NCI-H1105 (cell line): ENCODE measurements around the gene SRMS.
"Not testable (repeated sequence)": the region's sequence is repeated elsewhere in the genome, so short reads cannot be mapped to it uniquely, and the experiment has no call there.

Source experiments
- DNase-seq: peaks from one replicate; lab custom pipeline; 2025; lab: John Stamatoyannopoulos, UW

SRMS gene

DNA sequence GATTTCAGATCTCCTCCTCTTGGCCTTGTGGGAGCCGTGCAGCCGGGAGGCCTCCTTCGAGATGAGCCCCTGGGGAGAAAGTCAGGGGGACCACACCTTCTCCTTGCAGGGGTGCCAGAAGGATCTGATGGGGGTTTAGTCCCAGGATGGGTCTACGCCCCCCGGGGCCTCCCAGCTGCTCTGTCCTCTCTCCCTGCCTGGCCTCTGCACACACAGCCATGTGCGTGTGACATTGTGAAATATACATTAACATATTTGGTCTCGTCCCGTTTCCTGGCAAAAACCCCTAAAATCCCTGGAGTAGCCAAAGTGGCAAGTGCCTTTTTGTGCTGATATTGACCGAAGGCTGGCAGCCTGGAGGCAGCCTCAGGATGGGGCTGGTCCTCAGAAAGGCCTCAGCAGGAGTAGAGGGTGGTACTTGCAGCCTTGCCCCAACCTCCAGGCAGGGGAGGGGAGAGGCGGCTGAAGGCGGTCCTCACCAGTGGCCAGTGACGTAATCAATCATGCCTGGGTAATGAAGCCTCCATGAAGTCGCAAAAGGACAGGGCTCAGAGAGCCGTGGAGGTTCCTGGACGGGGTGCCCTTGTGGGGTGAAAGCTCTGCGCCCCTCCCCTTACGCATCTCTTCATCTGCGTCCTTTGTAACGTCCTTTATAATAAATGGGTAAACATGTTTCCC, 31.6 kb upstream of the SRMS start:
- DNase-seq, result no peak

DNA sequence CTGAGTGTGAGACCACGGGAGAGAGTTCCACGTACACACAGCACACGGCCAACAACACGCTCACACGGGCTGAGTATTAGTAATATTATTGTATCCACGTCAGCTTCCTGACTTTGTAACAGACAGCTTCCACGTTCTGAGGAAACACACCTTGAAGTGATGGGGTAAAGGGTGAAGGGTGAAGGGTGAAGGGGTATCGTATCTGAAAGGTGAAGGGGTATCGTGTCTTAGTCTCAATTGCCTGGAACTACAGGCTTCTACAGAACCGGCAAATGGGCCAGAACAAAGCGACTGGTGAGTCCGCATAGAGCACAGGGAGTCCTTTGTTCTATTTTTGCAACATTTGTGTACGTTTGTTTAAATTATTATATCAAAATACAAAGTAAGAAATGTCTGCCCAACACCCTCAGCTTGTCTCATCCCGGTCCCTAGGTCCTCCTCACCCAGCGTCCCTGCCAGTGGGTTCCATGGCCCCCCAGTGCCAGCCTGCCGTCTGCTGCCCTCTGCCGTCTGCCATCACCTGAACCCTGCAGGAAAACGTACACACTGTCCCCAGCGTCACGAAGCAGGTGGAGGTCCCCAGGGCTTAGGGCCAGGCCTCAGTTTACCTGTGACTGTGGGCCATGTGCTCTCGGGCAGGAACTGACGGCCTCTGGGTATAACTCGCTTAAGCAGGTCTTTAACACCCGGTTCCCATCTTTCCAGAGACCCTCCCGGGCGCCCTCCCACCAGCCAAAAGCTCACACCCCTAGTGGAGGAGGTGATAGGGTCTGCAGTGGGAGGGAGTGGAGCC, 30.9 kb upstream of the SRMS start:
- no peak for DNase-seq

DNA sequence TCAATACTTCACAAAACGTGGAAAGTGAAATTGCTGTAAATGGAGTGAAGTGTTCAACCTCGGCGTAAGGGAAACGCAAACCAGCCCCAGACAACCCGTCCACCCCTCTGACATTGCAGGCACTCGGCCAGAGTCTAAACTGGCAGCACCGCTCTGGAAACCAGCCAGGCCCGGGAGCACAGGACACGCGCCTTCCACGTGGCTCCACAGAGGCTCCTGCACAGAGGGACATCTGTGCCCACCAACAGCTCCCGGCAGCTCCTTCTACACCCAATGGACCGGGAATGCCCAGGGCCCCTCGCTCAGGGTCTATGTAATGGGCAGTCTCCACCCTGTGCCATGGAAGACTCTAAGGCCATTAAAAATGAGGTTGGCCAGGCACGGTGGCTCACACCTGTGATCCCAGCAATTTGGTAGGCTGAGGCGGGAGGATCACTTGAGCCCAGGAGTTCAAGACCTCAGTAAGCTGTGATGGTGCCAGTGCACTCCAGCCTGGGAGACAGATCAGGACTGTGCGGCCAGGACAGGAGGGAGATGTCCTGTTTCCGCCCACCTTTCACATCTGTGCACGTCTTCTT, 29.9 kb upstream of the SRMS start:
- DNase-seq, result peak; percentile 65

DNA sequence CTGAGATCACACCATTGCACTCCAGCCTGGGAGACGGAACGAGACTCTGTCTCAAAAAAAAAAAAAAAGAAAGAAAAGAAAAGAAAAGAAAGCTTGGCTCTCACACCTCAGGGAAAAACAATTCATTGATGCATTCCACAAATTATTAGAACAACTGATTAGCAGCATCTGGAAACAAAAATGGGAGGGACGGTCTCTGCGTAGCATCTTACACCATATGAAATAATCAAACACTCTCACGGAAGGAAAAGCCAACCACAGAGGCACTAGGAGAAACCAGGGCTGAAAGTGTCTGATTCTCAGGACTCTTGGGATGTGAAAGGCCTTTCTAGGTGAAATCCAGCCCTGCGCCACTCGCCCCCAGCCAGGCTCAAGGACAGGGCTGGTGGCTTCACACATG, 28.8 kb upstream of the SRMS start:
- DNase-seq, result no peak

DNA sequence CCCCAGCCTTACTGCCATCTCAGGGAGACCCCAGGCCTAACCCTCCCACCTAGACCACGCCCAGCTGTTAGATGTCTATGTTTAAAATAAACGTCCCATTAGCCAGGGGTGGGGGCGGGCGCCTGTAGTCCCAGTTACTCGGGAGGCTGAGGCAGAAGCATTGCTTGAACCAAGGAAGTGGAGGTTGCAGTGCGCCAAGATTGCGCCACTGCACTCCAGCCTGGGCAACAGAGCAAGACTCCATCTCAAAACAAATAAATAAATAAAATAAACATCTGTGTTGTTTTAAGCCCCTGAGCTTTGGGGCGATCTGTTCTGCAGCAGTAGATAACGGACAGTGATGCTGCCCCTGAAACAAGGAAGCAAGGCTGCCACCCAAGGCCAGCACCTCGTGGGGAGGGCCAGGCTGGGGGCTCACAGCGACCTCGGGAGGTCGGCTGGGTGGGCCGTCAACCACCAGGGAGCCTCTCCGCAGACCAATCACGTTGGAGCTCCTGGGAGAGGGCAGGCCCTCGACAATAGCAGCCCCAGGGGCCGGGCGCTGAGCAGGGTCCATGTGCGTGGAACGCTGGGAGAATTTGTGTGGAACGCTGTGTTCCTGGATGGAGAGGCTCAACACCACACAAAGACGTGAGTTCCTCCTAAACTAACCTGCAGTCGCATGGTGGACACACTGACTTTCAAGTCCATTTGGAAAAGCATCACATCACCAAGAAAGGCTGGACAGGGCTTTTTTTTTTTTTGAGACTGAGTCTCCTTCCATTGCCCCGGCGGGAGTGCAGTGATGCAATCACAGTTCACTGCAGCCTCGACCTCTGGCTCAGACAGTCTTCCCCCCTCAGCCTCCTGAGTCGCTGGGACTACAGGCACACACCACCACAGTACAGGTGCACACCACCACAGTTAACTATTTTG, 27.5 kb upstream of the SRMS start:
- no peak for DNase-seq

DNA sequence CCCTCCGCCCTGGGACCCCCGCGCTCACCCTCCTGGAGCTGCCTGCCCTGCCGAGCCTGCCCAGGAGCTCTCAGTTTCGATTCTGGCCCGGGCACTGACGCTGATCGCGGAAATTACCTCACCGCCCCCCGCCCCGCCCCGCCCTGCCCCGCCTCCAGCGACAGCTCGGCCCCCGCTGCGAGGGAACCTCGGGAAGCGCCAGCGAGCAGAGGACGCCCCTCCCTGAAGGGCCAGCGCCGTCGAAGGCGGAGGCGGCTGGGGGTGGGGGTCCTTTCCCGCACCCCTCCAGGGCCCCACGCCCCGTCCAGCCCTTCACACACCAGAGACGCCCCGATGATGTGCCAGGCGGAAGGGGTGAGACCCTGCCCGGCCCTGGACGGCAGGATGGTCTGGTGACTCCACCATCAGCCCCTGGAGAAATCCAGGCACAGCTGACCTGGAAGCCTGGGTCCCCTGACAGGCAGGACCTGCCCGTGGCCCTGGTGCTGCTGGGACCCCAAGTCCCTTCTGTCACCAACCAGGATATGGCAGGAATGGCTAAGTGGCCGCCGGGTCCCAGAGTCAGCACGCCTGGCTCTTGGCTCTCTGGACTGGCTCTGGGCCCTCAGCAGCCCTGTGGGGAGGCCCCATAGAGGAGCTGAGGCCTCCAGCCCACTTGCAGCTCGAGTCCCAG, 26.7 kb upstream of the SRMS start, which contains the start of gene HELZ2:
HELZ2 (minus strand) TSS at position 84 of the 673 bp plus-strand sequence. CDS start 1,854 bp downstream, outside the sequence.
- DNase-seq, result peak; percentile 44

DNA sequence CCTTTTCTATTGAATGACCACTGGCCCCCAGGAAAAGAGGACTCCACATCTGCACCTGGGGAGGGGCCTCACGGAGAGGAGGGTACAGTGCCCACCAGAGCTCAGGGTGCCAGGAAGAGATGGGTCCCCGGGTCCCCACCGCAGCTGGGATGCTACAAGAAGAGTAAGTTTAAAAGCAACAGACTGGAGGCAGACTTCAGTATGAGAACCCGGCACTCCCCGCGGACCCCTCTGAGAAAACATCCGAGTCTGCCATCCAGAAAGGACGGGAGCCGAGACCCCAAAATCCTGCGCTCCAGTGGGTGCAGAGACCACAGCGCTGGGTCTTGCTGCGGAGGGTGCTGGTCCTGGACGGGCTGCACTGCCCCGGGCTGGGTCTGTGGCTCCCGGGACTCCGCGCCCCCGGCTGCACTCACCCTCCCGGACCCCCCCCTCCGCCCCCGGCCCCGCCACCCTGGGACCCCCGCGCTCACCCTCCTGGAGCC, 26.1 kb upstream of the SRMS start:
- no peak for DNase-seq

DNA sequence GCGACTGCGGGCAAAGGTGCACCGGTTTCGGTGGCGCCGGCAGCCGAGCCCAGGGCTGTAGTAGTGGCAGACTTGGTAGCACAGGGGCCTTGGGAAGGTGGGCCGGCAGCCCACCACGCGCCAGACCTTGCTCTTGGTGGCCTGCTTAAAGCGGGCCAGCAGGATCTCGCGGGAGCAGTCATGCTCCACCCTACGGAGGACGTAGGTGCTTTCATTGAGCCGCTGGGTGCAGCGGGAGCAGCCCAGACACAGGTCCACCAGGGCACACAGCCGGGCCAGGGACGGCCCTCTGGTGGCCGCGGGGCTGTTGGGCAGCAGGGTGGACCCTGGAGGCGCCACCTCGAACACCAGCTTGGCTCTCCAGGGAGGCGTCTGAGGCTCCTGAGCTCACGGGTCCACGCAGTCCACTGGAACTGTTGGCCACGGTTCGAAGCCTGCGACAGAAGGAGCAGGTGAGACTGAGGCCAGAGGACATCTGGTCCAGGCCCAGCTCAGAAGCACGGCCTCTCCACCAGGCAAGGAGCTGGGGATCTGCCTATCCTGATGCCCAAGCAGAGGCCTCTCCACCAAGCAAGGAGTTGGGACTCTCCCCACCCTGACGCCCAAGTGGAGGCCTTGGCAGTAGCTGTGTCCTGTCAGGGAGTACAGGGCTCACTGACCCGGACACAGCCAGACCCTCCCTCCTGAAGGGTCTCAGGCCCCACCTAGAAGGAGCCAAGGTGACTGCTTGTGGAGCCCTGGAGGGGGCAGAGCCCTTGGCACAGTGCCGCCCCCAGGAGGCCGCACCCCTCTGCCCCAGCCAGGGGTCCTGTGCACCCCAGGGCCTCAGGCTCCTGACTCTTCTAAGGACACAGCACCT, 25.5 kb upstream of the SRMS start:
- no peak for DNase-seq

DNA sequence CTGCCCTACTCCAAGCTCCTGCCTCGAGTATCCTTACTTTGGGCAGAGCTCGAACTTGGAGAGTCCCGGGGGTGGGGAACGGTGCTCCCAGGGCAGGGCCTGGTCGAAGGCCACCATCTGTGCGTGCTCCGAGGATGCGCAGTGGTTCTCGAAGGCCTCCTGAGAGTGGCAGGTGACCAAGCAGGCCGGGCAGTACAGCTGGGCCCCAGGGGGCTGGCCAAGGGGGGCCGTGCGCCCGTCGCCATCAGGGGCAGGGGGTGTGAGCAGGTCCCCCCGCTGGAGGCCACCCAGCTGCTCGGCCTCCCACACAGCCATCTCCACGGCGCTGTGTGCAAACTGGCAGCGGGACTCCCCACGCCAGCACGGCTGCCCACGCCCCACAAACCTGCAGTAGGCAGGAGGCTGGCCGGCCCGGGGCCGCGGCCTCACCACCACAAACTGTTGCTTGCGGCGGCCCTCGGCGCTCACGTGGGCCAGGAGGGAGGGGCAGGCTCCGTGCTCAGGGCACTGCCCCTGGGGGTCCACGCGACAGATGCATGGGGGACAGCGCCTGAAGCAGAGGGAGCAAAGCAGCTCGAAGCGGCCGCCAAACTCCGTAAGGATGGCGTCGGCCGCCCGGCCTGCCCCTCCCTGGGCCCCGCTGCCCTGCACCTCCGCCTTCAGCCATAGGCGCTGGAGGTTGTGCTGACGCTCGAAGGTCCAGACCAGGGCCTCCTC, 24.7 kb upstream of the SRMS start:
- no peak for DNase-seq

DNA sequence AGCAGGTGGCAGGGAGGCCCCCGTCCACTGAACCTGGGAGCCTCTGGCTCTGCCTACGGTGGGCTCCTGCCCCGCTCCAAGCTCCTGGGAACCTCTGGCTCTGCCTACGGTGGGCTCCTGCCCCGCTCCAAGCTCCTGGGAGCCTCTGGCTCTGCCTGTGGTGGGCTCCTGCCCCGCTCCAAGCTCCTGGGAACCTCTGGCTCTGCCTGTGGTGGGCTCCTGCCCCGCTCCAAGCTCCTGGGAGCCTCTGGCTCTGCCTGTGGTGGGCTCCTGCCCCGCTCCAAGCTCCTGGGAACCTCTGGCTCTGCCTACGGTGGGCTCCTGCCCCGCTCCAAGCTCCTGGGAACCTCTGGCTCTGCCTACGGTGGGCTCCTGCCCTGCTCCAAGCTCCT, 23.5 kb upstream of the SRMS start:
- not testable (repeated sequence) for DNase-seq

DNA sequence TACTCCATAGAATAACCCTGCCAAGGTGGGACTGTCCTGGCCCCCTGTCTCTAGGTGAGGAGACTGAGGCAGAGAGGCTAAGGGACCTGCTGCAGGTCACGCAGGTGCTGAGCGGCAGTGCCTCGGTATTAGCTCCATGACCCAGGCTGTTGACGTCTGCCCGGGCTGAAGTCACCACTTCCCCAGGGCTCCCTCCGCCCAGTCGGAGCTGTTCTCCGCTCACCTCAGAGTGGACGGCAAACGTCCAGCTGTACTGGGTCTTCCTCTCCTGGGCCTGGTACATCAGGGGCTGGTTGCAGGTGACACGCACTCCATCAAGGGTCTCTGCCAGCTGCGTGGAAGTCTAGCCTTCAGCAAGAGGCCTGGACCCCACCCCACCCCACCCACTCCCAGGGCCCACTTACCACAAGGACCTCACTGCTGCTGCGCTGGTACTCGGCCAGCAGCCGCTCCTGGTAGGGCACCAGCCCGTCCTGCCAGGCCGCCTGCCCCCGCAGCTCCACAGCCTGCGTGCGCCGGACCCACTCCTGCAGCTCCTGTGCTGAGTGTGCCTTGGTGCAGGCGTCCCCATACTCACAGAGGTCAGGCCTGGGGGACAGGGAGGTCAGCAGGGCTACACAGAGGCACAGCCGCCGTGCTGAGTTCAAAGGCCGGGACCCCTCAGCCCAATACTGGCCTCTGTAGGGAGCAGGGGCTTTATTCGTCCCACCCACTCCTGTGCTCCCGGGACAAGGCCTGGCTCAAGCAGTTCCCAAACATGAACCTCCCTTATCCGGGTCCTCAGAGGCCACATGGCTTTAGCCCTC, 22.9 kb upstream of the SRMS start:
- DNase-seq, result no peak

DNA sequence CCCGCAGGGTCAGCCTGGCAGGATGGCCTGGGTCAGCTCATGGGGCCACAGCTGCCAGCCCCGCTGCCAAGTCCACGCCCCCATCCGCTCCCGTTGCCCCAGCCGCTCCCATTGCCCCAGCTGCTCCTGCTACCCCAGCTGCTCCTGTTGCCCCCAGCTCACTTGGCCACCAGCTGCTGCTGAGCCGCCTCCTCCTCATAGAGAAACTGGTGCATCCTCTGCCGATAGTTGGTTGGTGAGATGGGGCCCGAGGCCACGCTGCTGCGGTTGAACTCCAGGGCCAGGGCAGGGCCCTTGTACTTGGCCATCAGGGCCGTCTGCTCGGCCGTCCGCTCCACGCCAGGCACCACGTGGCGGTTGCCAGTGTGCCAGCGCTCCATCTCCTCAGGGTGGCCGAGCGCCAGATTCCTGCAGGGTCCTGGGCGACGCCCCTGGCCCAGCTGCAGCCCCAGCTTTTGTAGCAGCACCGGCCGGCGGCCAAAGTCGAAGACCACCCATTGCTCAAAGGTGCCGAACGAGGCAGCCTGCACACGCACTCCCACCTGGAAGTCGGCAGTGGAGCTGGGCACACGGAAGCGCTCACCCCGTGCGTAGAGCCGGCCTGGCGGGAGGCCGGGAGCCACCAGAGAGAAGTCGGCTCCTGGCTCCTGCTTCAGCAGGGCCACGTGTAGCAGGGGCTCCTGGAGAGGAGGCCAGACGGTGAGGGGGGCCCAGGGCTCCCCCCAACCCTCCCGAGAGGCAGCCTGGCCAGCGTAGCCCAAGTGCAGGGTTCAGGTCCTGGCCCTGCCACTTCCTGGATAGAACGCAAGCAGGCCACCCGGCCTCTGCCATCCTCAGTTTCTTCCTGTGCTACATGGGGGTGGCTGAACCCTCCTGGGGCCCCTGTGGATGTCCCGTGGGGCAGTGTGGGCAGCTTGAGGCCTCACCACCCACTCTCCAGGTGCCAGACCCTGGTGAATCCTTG, 21.7 kb upstream of the SRMS start:
- no peak for DNase-seq

DNA sequence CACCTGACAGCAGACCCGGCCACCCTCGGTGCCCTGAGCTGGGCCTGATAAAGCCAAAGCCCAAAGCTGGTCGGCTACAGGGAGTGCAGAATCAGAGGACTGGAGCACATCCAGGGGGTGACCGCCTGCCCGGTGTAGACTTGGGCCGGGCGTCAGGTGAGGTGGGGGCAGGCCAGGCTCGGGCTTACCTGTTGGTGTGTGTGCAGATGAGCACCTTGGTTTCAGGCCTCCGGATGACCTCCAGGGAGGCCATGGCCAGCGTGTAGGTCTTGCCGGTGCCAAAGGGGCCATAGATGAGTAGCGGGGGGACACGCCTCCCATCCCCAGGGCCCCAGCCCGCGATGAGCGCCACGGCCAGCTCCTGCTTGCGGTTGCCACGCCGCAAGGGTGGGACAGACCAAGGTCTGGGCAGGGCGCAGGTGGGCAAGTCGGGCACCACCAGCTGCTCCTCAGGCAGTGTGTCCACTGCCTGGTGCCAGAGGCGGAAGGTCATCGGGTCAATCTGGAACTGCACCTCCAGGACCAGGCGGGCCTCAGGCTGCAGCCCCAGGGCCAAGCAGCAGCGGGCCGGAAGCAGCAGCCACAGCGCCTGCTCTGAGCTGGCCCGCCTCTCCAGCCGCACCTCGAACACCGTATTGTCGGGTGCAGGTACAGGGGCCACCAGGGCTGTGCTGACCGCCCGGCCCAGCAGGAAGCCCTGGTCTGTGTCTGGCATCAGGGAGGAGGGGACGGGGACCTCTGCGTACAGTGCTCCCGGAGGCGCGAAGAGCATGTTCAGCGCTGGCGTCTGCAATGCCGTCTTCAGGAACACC, 20.8 kb upstream of the SRMS start:
- no peak for DNase-seq

DNA sequence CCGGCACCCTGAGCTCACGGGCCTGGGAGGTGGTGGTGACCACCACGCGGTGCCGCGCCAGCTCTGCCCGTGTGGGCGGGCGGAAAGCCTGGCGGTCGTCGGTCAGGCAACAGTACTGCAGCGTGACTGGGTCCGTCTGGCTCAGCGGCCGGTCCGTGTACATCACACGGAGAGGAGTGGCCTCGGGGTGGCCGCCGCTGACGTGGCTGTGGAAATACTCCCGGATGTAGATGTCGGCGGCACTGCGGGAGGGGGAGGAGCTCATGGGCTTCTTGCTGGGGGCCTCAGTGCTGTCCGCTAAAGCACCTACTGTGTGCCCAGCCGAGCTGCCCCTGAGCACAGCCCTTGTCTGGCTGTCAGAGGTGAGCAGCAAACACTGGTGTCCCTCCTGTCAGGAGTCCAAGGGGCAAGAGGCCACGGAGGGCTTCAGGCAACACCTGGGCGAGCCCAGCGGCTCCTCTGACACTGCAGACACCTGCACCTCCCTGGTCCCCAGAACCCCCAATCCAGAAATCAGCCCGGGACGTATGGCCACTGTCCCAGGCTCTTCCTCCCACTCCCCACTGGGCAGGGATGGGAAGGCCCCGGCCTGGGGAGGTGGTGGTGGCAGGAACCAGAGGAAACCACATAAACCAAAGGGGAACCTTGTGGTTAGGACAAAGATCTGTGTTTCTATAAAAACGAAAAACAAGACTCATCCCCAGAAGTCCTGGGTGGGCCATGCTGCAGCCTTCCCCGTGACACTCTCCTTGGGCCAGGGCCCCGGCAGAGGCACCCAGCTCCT, 20.0 kb upstream of the SRMS start:
- no peak for DNase-seq

DNA sequence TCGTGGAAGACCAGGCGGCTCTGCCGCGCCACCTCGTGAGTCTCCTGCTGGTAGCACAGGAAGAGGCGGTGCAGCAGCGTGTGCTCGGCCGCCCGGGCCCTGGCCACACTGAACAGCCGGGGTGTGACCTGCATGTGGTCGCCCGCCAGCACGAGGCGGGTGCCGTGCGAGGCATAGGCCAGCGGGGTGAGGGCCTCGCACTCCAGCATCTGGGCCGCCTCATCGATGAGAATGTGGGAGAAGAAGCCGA, 19.5 kb upstream of the SRMS start:
- DNase-seq, result no peak

DNA sequence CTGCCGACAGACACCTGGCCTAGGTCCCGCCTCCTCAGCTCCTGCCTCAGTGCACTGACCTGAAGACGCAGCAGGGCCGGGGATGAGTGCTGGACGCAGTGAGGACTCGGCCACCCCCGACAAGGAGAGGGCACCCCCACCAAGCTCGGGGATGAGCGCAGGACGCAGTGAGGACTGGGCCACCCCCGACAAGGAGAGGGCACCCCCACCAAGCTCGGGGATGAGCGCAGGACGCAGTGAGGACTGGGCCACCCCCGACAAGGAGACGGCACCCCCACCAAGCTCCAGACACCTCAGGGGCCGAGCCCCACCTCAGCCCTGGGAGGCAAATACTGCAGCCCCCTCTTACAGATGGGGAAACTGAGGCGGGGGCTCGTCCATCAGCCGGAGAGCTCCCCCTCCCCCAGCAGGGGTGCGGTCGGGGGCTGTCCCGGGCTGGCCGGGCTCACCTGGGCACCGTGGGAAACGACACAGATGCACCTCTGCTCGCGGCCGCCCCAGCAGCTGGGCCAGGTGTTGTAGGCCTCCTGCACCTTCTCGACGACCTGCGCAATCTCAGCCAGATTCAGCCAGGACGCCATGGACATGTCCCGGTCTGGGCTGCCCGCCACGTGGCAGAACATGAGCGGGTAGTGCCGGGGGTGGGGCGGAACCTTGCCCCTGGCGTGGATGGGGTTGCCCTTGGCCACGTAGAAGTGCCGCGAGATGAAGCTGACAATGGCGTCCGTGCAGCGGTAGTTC, 19.0 kb upstream of the SRMS start:
- DNase-seq, result no peak
